ENCODE results near the gene EOMES. TPM values are rescaled to one million over a fixed set of nuclear protein-coding genes. Genes with fewer than 3 reads are reported as not detected.
"Not testable (repeated sequence)": the region's sequence is repeated elsewhere in the genome, so short reads cannot be mapped to it uniquely, and the experiment has no call there.

The EOMES gene
- total RNA-seq: 1 to 10 TPM; 4.2 to 4.8 TPM
- polyA plus RNA-seq: 10 to 100 TPM in 1 of 2 donors, 1 to 10 TPM in 1; 4.0 to 10.2 TPM

DNA sequence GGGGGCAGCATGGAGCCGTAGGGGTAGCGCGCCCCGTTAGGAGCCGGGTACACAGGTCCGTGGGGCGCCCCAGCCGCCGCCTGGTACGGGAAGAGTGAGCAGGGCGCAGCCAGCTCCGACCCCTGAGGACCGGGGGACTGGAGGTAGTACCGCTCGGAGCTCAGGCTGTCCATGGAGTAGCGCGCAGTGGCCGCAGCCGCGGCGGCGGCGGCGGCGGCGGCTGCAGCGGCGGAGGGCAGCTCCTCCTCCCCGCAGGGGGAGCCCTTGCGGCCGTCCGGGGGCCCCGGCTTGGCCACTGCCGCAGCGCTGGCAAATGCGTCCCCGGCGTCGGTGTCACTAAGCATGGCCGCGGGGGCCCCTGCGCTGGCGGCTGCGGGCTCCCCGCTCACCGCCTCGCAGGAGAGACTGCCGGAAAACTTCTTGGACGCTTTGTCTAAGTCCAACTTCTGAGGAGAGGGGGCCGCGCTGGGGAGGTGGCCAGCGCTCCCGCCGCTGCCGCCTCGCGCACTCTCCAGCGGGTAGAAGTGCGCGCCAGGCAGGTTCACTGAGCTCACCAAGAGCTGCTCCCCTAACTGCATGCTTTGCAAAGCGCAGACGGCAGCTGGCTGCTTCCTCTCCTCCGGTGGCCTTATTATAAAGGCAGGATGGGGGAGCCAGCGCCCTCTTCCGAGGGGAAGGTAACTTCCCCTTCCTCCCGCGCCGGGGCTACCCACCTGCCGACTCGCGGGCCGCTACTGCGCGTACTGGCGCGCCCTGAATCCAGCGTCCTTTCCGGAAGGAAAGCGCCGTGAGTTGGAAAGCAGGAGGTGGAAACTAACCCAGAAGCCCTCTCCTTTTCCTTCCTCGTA, at the start of gene EOMES:
Gene EOMES, minus strand, starts transcription at position 607 of the 848 bp plus-strand sequence. Its CDS starts 29 bp downstream, at position 578.
- peak within 1 kb of the TSS; percentile 61 to 84 for H3K4me3 ChIP-seq (ENCODE audit: low read length in 2 of 2)
- peaks cover 0 to 17% of the 10 kb centered on the region in 2 donors for H3K36me3 Mint-ChIP-seq
- CTCF ChIA-PET (ENCODE audit: partially characterized antibody): interaction anchor here (0.6 to 6.3 kb wide), 55 partner anchors 9 to 629 kb away, joined by 3 to 86 read pairs (median 4); partner anchors contain the start of genes AZI2, CMC1 and ZCWPW2
- H3K27ac ChIP-seq (ENCODE audit: low read depth, low read length): no peak within 1 kb of the TSS
- DNase-seq: peak; percentile 73 to 79 (median 75)
- H3K4me1 ChIP-seq (ENCODE audit: insufficient read depth, low read length): peaks cover 34% of the 10 kb centered on the region
- no peaks in the 10 kb centered on the region for H3K9me3 ChIP-seq (ENCODE audit: control insufficient read depth in 1 of 2, low read length in 2 of 2)
- H3K27ac Mint-ChIP-seq: peak within 1 kb of the TSS in 4 of 7 donors; percentile 56 to 81 (median 71)
- H3K27me3 ChIP-seq (ENCODE audit: insufficient read depth, low read length): peaks cover 48% of the 10 kb centered on the region
- H3K27me3 Mint-ChIP-seq: peaks cover 47 to 49% of the 10 kb centered on the region in 2 donors
- H3K4me1 Mint-ChIP-seq: peaks cover 17 to 54% (median 29%) of the 10 kb centered on the region in 4 donors
- intact Hi-C loops (cut with micrococcal nuclease): loop anchor here (1.0 to 5.0 kb wide), 6 partner anchors 10 to 564 kb away; partner anchors contain the start of gene CMC1
- POLR2A ChIA-PET (ENCODE audit: partially characterized antibody): interaction anchor here (0.6 to 4.9 kb wide), 15 partner anchors 9 to 605 kb away, joined by 3 to 45 read pairs (median 4); partner anchors contain the start of gene CMC1
- no peaks in the 10 kb centered on the region for H3K36me3 ChIP-seq (ENCODE audit: insufficient read depth, low read length)
- H3K4me3 Mint-ChIP-seq: peak within 1 kb of the TSS; percentile 85 to 95 (median 88)
- no peaks in the 10 kb centered on the region for H3K9me3 Mint-ChIP-seq

DNA sequence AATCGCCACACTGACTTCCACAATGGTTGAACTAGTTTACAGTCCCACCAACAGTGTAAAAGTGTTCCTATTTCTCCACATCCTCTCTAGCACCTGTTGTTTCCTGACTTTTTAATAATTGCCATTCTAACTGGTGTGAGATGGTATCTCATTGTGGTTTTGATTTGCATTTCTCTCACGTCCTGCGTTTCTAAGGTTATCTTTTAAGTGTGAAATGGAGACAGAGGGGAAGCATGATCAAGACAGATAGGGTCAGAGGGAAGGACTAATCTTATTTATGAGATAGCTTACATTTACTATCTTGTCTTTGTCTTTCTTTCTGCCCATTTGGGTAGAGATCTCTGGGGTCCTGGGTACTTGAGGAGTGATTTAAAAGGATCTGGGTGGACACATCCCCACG, 48.3 kb upstream of the EOMES start:
- DNase-seq: peak in 4 of 5 donors; percentile 4 to 26 (median 16)
- H3K36me3 ChIP-seq (ENCODE audit: insufficient read depth, low read length); H3K9me3 ChIP-seq (ENCODE audit: control insufficient read depth in 1 of 2, low read length in 2 of 2); H3K27ac ChIP-seq (ENCODE audit: low read depth, low read length); H3K9me3 Mint-ChIP-seq; CTCF ChIA-PET (ENCODE audit: partially characterized antibody); H3K4me3 ChIP-seq (ENCODE audit: low read length in 2 of 2); POLR2A ChIA-PET (ENCODE audit: partially characterized antibody); H3K36me3 Mint-ChIP-seq; intact Hi-C loops (cut with micrococcal nuclease); H3K27me3 Mint-ChIP-seq; H3K27me3 ChIP-seq (ENCODE audit: insufficient read depth, low read length); H3K4me1 ChIP-seq (ENCODE audit: insufficient read depth, low read length): not testable (repeated sequence)
- Mint-ChIP-seq H3K27ac (peak overlapping the region in 3 of 7 donors; percentile 8 to 30 (median 30)), H3K4me3 (peak overlapping the region in 5 of 8 donors; percentile 3 to 29 (median 9)), H3K4me1 (peaks cover 6 to 26% (median 15%) of the 10 kb centered on the region in 4 donors)

DNA sequence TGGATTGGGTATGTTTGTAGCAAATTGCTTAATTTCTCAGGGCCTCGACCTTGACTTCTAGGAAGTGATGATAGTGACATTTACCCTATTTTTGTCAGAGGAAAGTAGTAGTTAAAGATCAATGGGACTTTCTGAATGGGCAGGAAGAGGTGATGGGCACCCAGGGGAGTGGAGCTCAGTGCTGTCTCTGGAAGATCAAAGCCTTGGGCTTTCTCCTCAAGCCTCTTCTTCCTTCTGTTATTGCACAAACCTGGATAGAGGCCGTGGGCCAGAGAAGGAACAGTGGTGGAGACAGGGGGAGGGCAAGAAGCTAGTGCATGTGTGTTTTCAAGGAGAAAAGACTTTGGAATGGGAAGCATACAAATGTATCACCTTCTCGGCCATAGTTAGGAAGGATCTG, 44.9 kb upstream of the EOMES start:
- no peaks in the 10 kb centered on the region for H3K27me3 Mint-ChIP-seq
- Histone ChIP-seq H3K9me3 (ENCODE audit: control insufficient read depth in 1 of 2, low read length in 2 of 2) (no peaks in the 10 kb centered on the region), H3K4me1 (ENCODE audit: insufficient read depth, low read length) (peaks cover 7% of the 10 kb centered on the region), H3K36me3 (ENCODE audit: insufficient read depth, low read length) (no peaks in the 10 kb centered on the region), H3K4me3 (ENCODE audit: low read length in 2 of 2) (no peak overlapping the region), H3K27me3 (ENCODE audit: insufficient read depth, low read length) (no peaks in the 10 kb centered on the region), H3K27ac (ENCODE audit: low read depth, low read length) (no peak overlapping the region)
- ChIA-PET CTCF (ENCODE audit: partially characterized antibody) (interaction anchor here (0.6 to 0.8 kb wide), 3 partner anchors 11 to 257 kb away, joined by 3 read pairs; no protein-coding TSS in a partner anchor), POLR2A (ENCODE audit: partially characterized antibody) (no interaction called here)
- H3K27ac Mint-ChIP-seq: peak overlapping the region in 1 of 7 donors; percentile 30
- DNase-seq: no peak
- no peak overlapping the region for H3K4me3 Mint-ChIP-seq
- H3K9me3 Mint-ChIP-seq: peaks cover 0 to under 1% (median 0%) of the 10 kb centered on the region in 8 donors
- H3K36me3 Mint-ChIP-seq: no peaks in the 10 kb centered on the region
- intact Hi-C loops (cut with micrococcal nuclease): no loop called here
- peaks cover 6 to 21% (median 14%) of the 10 kb centered on the region in 4 donors for H3K4me1 Mint-ChIP-seq

DNA sequence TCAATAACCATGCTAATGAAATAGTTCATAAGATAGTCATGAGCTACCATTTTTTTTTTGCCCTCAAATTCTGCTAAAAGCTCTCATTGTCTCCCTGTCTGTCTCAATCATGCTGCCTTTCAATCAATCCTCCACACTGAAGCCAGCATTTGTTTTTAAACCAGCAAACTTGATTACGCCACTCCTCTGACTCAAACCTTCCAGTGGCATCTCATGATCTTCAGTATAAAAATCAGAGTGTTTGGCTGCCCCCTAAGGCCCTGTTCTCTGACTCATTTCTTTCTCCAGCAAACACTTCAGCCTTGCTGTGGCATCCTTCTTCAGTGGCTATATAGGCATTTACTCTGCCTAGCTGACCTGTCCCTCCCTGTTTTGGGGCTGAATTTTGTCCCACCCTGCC, 36.0 kb upstream of the EOMES start:
- no peak for DNase-seq
- H3K4me1 Mint-ChIP-seq: peaks cover under 1 to 3% (median 1%) of the 10 kb centered on the region in 4 donors
- intact Hi-C loops (cut with micrococcal nuclease): no loop called here
- Histone ChIP-seq H3K4me3 (ENCODE audit: low read length in 2 of 2) (no peak overlapping the region), H3K36me3 (ENCODE audit: insufficient read depth, low read length) (no peaks in the 10 kb centered on the region), H3K27me3 (ENCODE audit: insufficient read depth, low read length) (no peaks in the 10 kb centered on the region), H3K9me3 (ENCODE audit: control insufficient read depth in 1 of 2, low read length in 2 of 2) (no peaks in the 10 kb centered on the region), H3K27ac (ENCODE audit: low read depth, low read length) (no peak overlapping the region), H3K4me1 (ENCODE audit: insufficient read depth, low read length) (no peaks in the 10 kb centered on the region)
- H3K27ac Mint-ChIP-seq: peak overlapping the region in 1 of 7 donors; percentile 26
- H3K27me3 Mint-ChIP-seq: peaks cover 0 to 1% of the 10 kb centered on the region in 2 donors
- CTCF ChIA-PET (ENCODE audit: partially characterized antibody): interaction anchor here (1.9 kb wide), 1 partner anchor 46 kb away, joined by 5 read pairs; no protein-coding TSS in a partner anchor
- H3K9me3 Mint-ChIP-seq: peaks cover 0 to 3% (median 0%) of the 10 kb centered on the region in 8 donors
- POLR2A ChIA-PET (ENCODE audit: partially characterized antibody): no interaction called here
- H3K36me3 Mint-ChIP-seq: no peaks in the 10 kb centered on the region
- H3K4me3 Mint-ChIP-seq: no peak overlapping the region

DNA sequence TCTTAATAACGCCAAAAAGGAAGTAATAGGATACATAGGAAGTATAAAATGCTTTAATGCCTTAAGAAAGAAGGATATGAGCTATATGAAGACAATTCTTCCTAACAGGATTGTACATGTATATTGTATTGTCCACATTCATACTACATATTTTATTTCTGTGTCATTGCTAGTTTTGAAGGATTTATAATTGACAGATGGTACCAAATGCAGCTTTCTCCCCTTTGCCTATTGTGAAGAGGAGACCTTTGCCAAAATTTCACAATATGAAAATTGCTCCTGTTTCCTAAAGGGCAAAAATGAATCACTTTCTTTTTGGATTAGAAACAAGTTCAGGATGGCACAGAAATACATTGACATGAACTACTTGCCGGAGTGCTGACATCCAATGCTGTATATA, 34.8 kb upstream of the EOMES start:
- CTCF ChIA-PET (ENCODE audit: partially characterized antibody): interaction anchor here (1.9 kb wide), 1 partner anchor 45 kb away, joined by 5 read pairs; no protein-coding TSS in a partner anchor
- POLR2A ChIA-PET (ENCODE audit: partially characterized antibody): no interaction called here

DNA sequence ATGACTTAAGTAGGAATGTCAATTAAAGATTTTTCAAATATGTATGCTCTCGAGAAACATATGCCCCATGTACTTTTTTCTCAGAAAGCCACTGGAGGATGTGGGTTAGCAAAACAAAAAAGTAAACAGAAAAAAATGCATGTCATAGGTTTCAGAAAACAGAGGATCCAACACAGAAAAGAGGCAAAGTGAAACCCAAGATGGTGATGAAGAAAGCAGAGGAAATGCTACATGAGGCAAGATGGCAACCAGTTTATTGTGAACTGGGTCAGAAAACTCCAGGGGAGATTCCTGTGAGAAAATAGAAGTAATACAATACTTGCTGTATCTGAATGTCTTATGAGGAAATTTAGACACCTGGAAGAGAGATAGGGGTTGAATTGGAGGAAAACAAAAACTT, 30.8 kb upstream of the EOMES start:
- intact Hi-C loops (cut with micrococcal nuclease): no loop called here
- H3K36me3 ChIP-seq (ENCODE audit: insufficient read depth, low read length): no peaks in the 10 kb centered on the region
- no peak overlapping the region for H3K27ac ChIP-seq (ENCODE audit: low read depth, low read length)
- peaks cover 7% of the 10 kb centered on the region for H3K4me1 ChIP-seq (ENCODE audit: insufficient read depth, low read length)
- Mint-ChIP-seq H3K9me3 (peaks cover 0 to 14% (median 5%) of the 10 kb centered on the region in 8 donors), H3K4me1 (peaks cover 10 to 30% (median 23%) of the 10 kb centered on the region in 4 donors), H3K27me3 (peaks cover 1% of the 10 kb centered on the region in 2 donors), H3K4me3 (peak overlapping the region in 1 of 8 donors; percentile 17), H3K27ac (peak overlapping the region in 5 of 7 donors; percentile 29 to 90 (median 65)), H3K36me3 (no peaks in the 10 kb centered on the region)
- H3K27me3 ChIP-seq (ENCODE audit: insufficient read depth, low read length): no peaks in the 10 kb centered on the region
- no peak overlapping the region for H3K4me3 ChIP-seq (ENCODE audit: low read length in 2 of 2)
- ChIA-PET POLR2A (ENCODE audit: partially characterized antibody) (no interaction called here), CTCF (ENCODE audit: partially characterized antibody) (no interaction called here)
- peak in 3 of 5 donors; percentile 14 to 33 (median 18) for DNase-seq
- no peaks in the 10 kb centered on the region for H3K9me3 ChIP-seq (ENCODE audit: control insufficient read depth in 1 of 2, low read length in 2 of 2)

More for the DNA sequence above, 34.8 kb upstream of the EOMES start:
- peaks cover 0 to 1% of the 10 kb centered on the region in 2 donors for H3K27me3 Mint-ChIP-seq
- H3K36me3 Mint-ChIP-seq: no peaks in the 10 kb centered on the region
- H3K27ac Mint-ChIP-seq: no peak overlapping the region
- peaks cover 0 to 5% (median under 1%) of the 10 kb centered on the region in 8 donors for H3K9me3 Mint-ChIP-seq
- Histone ChIP-seq H3K27ac (ENCODE audit: low read depth, low read length) (no peak overlapping the region), H3K9me3 (ENCODE audit: control insufficient read depth in 1 of 2, low read length in 2 of 2) (no peaks in the 10 kb centered on the region), H3K4me3 (ENCODE audit: low read length in 2 of 2) (no peak overlapping the region), H3K27me3 (ENCODE audit: insufficient read depth, low read length) (no peaks in the 10 kb centered on the region), H3K36me3 (ENCODE audit: insufficient read depth, low read length) (no peaks in the 10 kb centered on the region), H3K4me1 (ENCODE audit: insufficient read depth, low read length) (no peaks in the 10 kb centered on the region)
- no peak overlapping the region for H3K4me3 Mint-ChIP-seq
- peaks cover 6 to 10% (median 8%) of the 10 kb centered on the region in 4 donors for H3K4me1 Mint-ChIP-seq
- intact Hi-C loops (cut with micrococcal nuclease): no loop called here
- DNase-seq: no peak

DNA sequence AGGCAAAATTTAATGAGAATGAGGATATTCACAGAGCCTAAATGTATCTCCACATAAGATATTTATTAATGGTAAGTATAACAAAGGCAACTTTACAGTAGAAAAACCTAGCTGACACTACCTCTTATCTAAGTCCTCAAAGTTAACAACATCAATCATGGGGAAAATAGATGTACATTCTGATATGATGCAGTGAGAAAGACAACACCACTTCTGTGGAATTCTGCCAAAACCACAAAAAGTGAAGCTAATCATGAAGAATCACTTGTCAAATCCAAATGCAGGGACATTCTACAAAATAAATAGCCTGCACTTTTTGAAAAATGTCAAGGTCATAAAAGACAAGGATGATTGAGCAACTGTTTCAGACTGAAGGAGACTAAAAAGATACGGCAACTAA, 27.5 kb upstream of the EOMES start:
- H3K9me3 Mint-ChIP-seq: peaks cover 0 to 14% (median 5%) of the 10 kb centered on the region in 8 donors
- H3K4me3 Mint-ChIP-seq: peak overlapping the region in 3 of 8 donors; percentile 3 to 15 (median 14)
- H3K4me1 Mint-ChIP-seq: peaks cover 10 to 30% (median 23%) of the 10 kb centered on the region in 4 donors
- H3K9me3 ChIP-seq (ENCODE audit: control insufficient read depth in 1 of 2, low read length in 2 of 2): no peaks in the 10 kb centered on the region
- H3K36me3 ChIP-seq (ENCODE audit: insufficient read depth, low read length): no peaks in the 10 kb centered on the region
- peaks cover 0 to 3% of the 10 kb centered on the region in 2 donors for H3K27me3 Mint-ChIP-seq
- ChIA-PET CTCF (ENCODE audit: partially characterized antibody) (interaction anchor here (0.6 kb wide), 1 partner anchor 149 kb away, joined by 3 read pairs; no protein-coding TSS in a partner anchor), POLR2A (ENCODE audit: partially characterized antibody) (no interaction called here)
- H3K27ac Mint-ChIP-seq: no peak overlapping the region
- H3K4me1 ChIP-seq (ENCODE audit: insufficient read depth, low read length): peaks cover 7% of the 10 kb centered on the region
- intact Hi-C loops (cut with micrococcal nuclease): no loop called here
- H3K27me3 ChIP-seq (ENCODE audit: insufficient read depth, low read length): no peaks in the 10 kb centered on the region
- H3K27ac ChIP-seq (ENCODE audit: low read depth, low read length): no peak overlapping the region
- DNase-seq: no peak
- H3K4me3 ChIP-seq (ENCODE audit: low read length in 2 of 2): no peak overlapping the region
- no peaks in the 10 kb centered on the region for H3K36me3 Mint-ChIP-seq

Measured in CD4-positive, alpha-beta memory T cell (primary cell).